Nephron progenitor cell (in vitro differentiated cells): ENCODE measurements around the gene CCNI2.

Source experiments
- DNase-seq: peaks from one replicate; pipeline ENCODE4 v3.0.0; 2021
- H3K27ac Mint-ChIP-seq: 2 replicates; pipeline ENCODE4 v1.8.0; 2021; ENCODE audit warnings: mild to moderate bottlenecking, moderate library complexity, mixed read lengths
- H3K27me3 Mint-ChIP-seq: 2 replicates; pipeline ENCODE4 v1.8.0; 2021; ENCODE audit warnings: mild to moderate bottlenecking, low read depth, mixed read lengths; ENCODE audit not compliant: poor library complexity
- H3K36me3 Mint-ChIP-seq: 2 replicates; pipeline ENCODE4 v1.8.0; 2021; ENCODE audit warnings: low read depth, mixed read lengths
- H3K4me1 Mint-ChIP-seq: 2 replicates; pipeline ENCODE4 v1.8.0; 2021; ENCODE audit warnings: mixed read lengths
- H3K4me3 Mint-ChIP-seq: 2 replicates; pipeline ENCODE4 v1.8.0; 2021; ENCODE audit warnings: mild to moderate bottlenecking, moderate library complexity, mixed read lengths
- H3K9me3 Mint-ChIP-seq: 2 replicates; pipeline ENCODE4 v1.8.0; 2021; ENCODE audit warnings: mild to moderate bottlenecking, moderate library complexity, mixed read lengths
- CTCF ChIP-seq: fragments of 200-600 bp; sonication (generic); IDR thresholded peaks from 2 replicates; pipeline ENCODE4 v1.5.0; 2021; ENCODE audit warnings: antibody characterized with exemption

The CCNI2 gene

GRCh38 chr5:132761321-132762240 is 14.4 kb downstream of the CCNI2 start:
- Mint-ChIP-seq H3K27ac (no peak overlapping the region), H3K4me3 (no peak overlapping the region), H3K27me3 (no peaks in the 10 kb centered on the region), H3K36me3 (peaks cover 21% of the 10 kb centered on the region), H3K9me3 (no peaks in the 10 kb centered on the region), H3K4me1 (no peaks in the 10 kb centered on the region)
- no peak for DNase-seq
- TF ChIP-seq CTCF = no peak

- H3K4me3 Mint-ChIP-seq = no peak overlapping the region
- H3K27me3 Mint-ChIP-seq = no peaks in the 10 kb centered on the region
- H3K27ac Mint-ChIP-seq = no peak overlapping the region
- H3K36me3 Mint-ChIP-seq = peaks cover 21% of the 10 kb centered on the region
- TF ChIP-seq CTCF = no peak
- H3K4me1 Mint-ChIP-seq = no peaks in the 10 kb centered on the region
- no peaks in the 10 kb centered on the region for H3K9me3 Mint-ChIP-seq
- DNase-seq = no peak
Measured at GRCh38 chr5:132762246-132763000, 15.2 kb downstream of the CCNI2 start.

- Mint-ChIP-seq H3K4me1 (no peaks in the 10 kb centered on the region), H3K4me3 (no peak overlapping the region), H3K27me3 (peaks cover 4% of the 10 kb centered on the region), H3K27ac (no peak overlapping the region), H3K9me3 (no peaks in the 10 kb centered on the region), H3K36me3 (peaks cover 21% of the 10 kb centered on the region)
- no peak for DNase-seq
- no peak for TF ChIP-seq CTCF
Measured at GRCh38 chr5:132763181-132764036, 16.2 kb downstream of the CCNI2 start.

GRCh38 chr5:132764051-132764450 is 16.8 kb downstream of the CCNI2 start:
- DNase-seq = no peak
- Mint-ChIP-seq H3K4me1 (no peaks in the 10 kb centered on the region), H3K4me3 (no peak overlapping the region), H3K36me3 (peaks cover 14% of the 10 kb centered on the region), H3K27ac (no peak overlapping the region), H3K27me3 (peaks cover 4% of the 10 kb centered on the region), H3K9me3 (no peaks in the 10 kb centered on the region)
- no peak for TF ChIP-seq CTCF

- Mint-ChIP-seq H3K4me3 (no peak overlapping the region), H3K9me3 (no peaks in the 10 kb centered on the region), H3K27me3 (peaks cover 4% of the 10 kb centered on the region), H3K27ac (no peak overlapping the region), H3K36me3 (peaks cover 14% of the 10 kb centered on the region), H3K4me1 (no peaks in the 10 kb centered on the region)
- DNase-seq = no peak
- no peak for TF ChIP-seq CTCF
Measured at GRCh38 chr5:132764671-132765238, 17.5 kb downstream of the CCNI2 start.
